22Rv1 (cell line): Measurements from ENCODE around the gene CLASP1.
"Not testable (repeated sequence)": the region's sequence is repeated elsewhere in the genome, so short reads cannot be mapped to it uniquely, and the experiment has no call there.

Experiments
- H3K27ac ChIP-seq: fragments of 450-650 bp; 2 replicates; pipeline ENCODE4 v1.5.1; 2017
- CTCF ChIP-seq: fragments of 450-650 bp; IDR thresholded peaks from 2 replicates; pipeline ENCODE4 v1.5.1; 2017; ENCODE audit warnings: mild to moderate bottlenecking
- ZFX ChIP-seq: fragments of 450-650 bp; IDR thresholded peaks from 2 replicates; pipeline ENCODE4 v1.6.1; 2017; ENCODE audit warnings: antibody characterized with exemption, borderline replicate concordance

CLASP1 gene

GRCh38 chr2:121345887-121346286, 303.4 kb downstream of the CLASP1 start:
- no peak overlapping the region for H3K27ac ChIP-seq
- TF ChIP-seq CTCF, result no peak
- no peak for TF ChIP-seq ZFX

GRCh38 chr2:121345101-121345500, 304.2 kb downstream of the CLASP1 start:
- TF ChIP-seq ZFX (no peak), CTCF (no peak)
- no peak overlapping the region for H3K27ac ChIP-seq

- not testable (repeated sequence) for H3K27ac ChIP-seq
Measured at GRCh38 chr2:121343828-121344399, 305.3 kb downstream of the CLASP1 start.

GRCh38 chr2:121343191-121343590, 306.1 kb downstream of the CLASP1 start:
- TF ChIP-seq CTCF (no peak), ZFX (no peak)
- no peak overlapping the region for H3K27ac ChIP-seq

- no peak for TF ChIP-seq ZFX
- TF ChIP-seq CTCF, result no peak
- H3K27ac ChIP-seq, result no peak overlapping the region
Measured at GRCh38 chr2:121342751-121343150, 306.5 kb downstream of the CLASP1 start.

GRCh38 chr2:121340926-121341325, 308.3 kb downstream of the CLASP1 start:
- no peak overlapping the region for H3K27ac ChIP-seq
- TF ChIP-seq ZFX, result no peak
- no peak for TF ChIP-seq CTCF

GRCh38 chr2:121338281-121338680, 311.0 kb downstream of the CLASP1 start:
- no peak for TF ChIP-seq ZFX
- TF ChIP-seq CTCF, result no peak
- no peak overlapping the region for H3K27ac ChIP-seq
